SK-N-SH treated with all-trans-retinoic acid at 6 μM for 48 hours (cell line): ENCODE results near the gene BPTF.

Source experiments
- ISL1 ChIP-seq: fragments of 250-450 bp; sonication (Bioruptor Pico); IDR thresholded peaks from 2 replicates; pipeline ENCODE4 v2.1.2; 2022; ENCODE audit warnings: mild to moderate bottlenecking, moderate library complexity
- ZFP30 ChIP-seq: fragments of 450-650 bp; formaldehyde crosslinking; IDR thresholded peaks from 2 replicates; pipeline ENCODE4 v1.5.0; 2022; ENCODE audit warnings: mild to moderate bottlenecking, moderate library complexity
- TF ChIP-seq, protein P1 (sequence below): fragments of 250-450 bp; sonication (Bioruptor Pico); IDR thresholded peaks from 2 replicates; pipeline ENCODE4 v1.5.0; 2020; ENCODE audit warnings: mild to moderate bottlenecking, moderate library complexity

DNA sequence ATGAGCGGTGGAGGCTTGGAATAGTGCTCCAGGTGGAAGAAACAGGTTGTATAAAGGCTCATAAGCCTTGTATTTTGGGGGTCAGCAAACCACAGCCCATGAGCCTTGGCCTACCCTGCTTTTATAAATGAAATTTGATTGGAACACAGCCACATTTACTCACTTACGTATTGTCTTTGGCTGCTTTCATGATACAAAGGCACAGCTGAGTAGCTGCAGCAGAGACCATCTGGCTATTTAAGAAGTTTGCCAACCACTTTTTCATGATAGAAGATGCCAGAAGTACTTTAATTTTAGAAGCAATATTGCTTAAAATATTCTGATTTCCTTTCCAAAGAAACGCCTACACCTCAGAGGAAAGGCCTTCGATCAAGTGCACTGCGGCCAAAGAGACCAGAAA, 97.2 kb downstream of the BPTF start:
- TF ChIP-seq ZFP30 (no peak), ISL1 (CRISPR knock-in tag) (no peak)
- TF ChIP-seq, protein P1, sequence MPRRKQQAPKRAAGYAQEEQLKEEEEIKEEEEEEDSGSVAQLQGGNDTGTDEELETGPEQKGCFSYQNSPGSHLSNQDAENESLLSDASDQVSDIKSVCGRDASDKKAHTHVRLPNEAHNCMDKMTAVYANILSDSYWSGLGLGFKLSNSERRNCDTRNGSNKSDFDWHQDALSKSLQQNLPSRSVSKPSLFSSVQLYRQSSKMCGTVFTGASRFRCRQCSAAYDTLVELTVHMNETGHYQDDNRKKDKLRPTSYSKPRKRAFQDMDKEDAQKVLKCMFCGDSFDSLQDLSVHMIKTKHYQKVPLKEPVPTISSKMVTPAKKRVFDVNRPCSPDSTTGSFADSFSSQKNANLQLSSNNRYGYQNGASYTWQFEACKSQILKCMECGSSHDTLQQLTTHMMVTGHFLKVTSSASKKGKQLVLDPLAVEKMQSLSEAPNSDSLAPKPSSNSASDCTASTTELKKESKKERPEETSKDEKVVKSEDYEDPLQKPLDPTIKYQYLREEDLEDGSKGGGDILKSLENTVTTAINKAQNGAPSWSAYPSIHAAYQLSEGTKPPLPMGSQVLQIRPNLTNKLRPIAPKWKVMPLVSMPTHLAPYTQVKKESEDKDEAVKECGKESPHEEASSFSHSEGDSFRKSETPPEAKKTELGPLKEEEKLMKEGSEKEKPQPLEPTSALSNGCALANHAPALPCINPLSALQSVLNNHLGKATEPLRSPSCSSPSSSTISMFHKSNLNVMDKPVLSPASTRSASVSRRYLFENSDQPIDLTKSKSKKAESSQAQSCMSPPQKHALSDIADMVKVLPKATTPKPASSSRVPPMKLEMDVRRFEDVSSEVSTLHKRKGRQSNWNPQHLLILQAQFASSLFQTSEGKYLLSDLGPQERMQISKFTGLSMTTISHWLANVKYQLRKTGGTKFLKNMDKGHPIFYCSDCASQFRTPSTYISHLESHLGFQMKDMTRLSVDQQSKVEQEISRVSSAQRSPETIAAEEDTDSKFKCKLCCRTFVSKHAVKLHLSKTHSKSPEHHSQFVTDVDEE (CRISPR knock-in tag) = no peak
